Natural killer cell (primary cell): Measurements from ENCODE around the gene NR2C2. TPM values are rescaled to one million over a fixed set of nuclear protein-coding genes. Genes with fewer than 3 reads are reported as not detected.

Source experiments
- ATAC-seq, 3 donors: fragments of 150-1000 bp in 2 of 3; fragments of 200-7000 bp in 1 of 3; cut with Tn5 transposase; 1 replicate in 1 of 3; 2 replicates in 2 of 3; pipeline ENCODE4 v1.10.0; 2021; ENCODE audit warnings: mild to moderate bottlenecking in 2 of 3, moderate library complexity in 2 of 3
- DNase-seq, 2 donors: peaks; one replicate each; pipeline versions ENCODE4 v3.0.0 to v3.0.0-alpha.2; 2013 to 2021; ENCODE audit warnings: mixed read lengths in 1 of 2
- H3K27ac ChIP-seq: one replicate; pipeline ENCODE4 v1.5.1; 2013; ENCODE audit warnings: mild to moderate bottlenecking, low read length
- H3K27me3 ChIP-seq: one replicate; pipeline ENCODE4 v1.6.1; 2013; ENCODE audit warnings: low read length; ENCODE audit not compliant: control insufficient read depth, insufficient read depth
- H3K36me3 ChIP-seq: one replicate; pipeline ENCODE4 v1.6.1; 2013; ENCODE audit warnings: low read length; ENCODE audit not compliant: control insufficient read depth, insufficient read depth
- H3K4me1 ChIP-seq: one replicate; pipeline ENCODE4 v1.6.1; 2013; ENCODE audit warnings: low read length; ENCODE audit not compliant: control insufficient read depth, insufficient read depth
- H3K4me3 ChIP-seq: one replicate; pipeline ENCODE4 v1.5.1; 2013; ENCODE audit warnings: low read length
- H3K9me3 ChIP-seq: one replicate; pipeline ENCODE4 v1.6.1; 2013; ENCODE audit warnings: low read length; ENCODE audit not compliant: control insufficient read depth, insufficient read depth
- H3K27ac Mint-ChIP-seq, 2 donors: one replicate each; pipeline ENCODE4 v1.8.0; 2022; ENCODE audit warnings: mild to moderate bottlenecking in 2 of 2, mixed read lengths in 2 of 2, moderate library complexity in 1 of 2
- H3K27me3 Mint-ChIP-seq, 2 donors: one replicate each; pipeline ENCODE4 v1.8.0; 2022; ENCODE audit warnings: low read depth in 2 of 2, mixed read lengths in 2 of 2
- H3K36me3 Mint-ChIP-seq: one replicate; pipeline ENCODE4 v1.8.0; 2022; ENCODE audit warnings: mixed read lengths
- H3K4me1 Mint-ChIP-seq, 2 donors: one replicate each; pipeline ENCODE4 v1.8.0; 2022; ENCODE audit warnings: mixed read lengths in 2 of 2
- H3K4me3 Mint-ChIP-seq: one replicate; pipeline ENCODE4 v1.8.0; 2022; ENCODE audit warnings: mild to moderate bottlenecking, moderate library complexity, mixed read lengths
- H3K9me3 Mint-ChIP-seq, 2 donors: one replicate each; pipeline ENCODE4 v1.8.0; 2022; ENCODE audit warnings: mixed read lengths in 2 of 2
- CTCF ChIP-seq: fragments of 200-600 bp; IDR thresholded peaks from one replicate; pipeline ENCODE4 v1.8.0; 2022; ENCODE audit warnings: antibody characterized with exemption
- WGBS: methylation state at CpG from one replicate; pipeline ENCODE4 v1.1.7; 2013; ENCODE audit warnings: missing lambda C conversion rate; ENCODE audit not compliant: insufficient coverage; 5-methylcytosine and 5-hydroxymethylcytosine counted together
- intact Hi-C: fragments of 100-400 bp; cut with micrococcal nuclease; formaldehyde crosslinking; loops from one replicate; pipeline ENCODE4 v1.14.2; 2022
- total RNA-seq, 4 donors: library from RNA; stranded (reverse); fragments of 120-200 nt in 1 of 4; gene quantifications; one replicate each; pipeline versions ENCODE4 v1.2.3 to v1.2.4, GENCODE V29; 2013 to 2022

The NR2C2 gene
- total RNA-seq, 3 donors from 2014 or later (not counting 1 experiment from before 2014, with no cell fraction given), result 70.4 to 94.3 (median 81.6) TPM

DNA sequence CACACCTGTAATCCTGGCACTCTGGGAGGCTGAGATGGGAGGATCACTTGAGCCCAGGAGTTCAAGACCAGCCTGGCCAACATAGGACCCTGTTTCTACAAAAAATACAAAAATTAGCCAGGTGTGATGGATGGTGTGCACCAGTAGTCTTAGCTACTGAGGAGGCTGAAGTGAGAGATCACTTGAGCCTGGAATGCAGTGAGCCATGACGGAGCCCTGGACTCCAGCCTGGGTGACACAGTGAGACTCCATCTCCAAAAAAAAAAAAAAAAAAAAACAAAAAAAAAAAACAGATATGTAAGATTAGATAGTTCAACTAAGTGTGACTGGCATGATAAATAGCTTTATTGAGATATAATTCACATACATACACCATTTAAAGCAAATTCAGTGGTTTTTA lies 141.8 kb downstream of the NR2C2 start:
- TF ChIP-seq CTCF, result no peak
- no peak overlapping the region for H3K4me3 Mint-ChIP-seq
- Histone ChIP-seq H3K27ac (no peak overlapping the region), H3K27me3 (no peaks in the 10 kb centered on the region), H3K4me1 (no peaks in the 10 kb centered on the region), H3K9me3 (no peaks in the 10 kb centered on the region), H3K36me3 (peaks cover 56% of the 10 kb centered on the region), H3K4me3 (no peak overlapping the region)
- ATAC-seq, result no peak
- H3K27ac Mint-ChIP-seq, result no peak overlapping the region
- no peaks in the 10 kb centered on the region for H3K9me3 Mint-ChIP-seq
- WGBS, result no CpG with 5 or more reads among the region's 1 CpG
- H3K4me1 Mint-ChIP-seq, result no peaks in the 10 kb centered on the region
- no peak for DNase-seq
- no peaks in the 10 kb centered on the region for H3K27me3 Mint-ChIP-seq
- peaks cover 11% of the 10 kb centered on the region for H3K36me3 Mint-ChIP-seq
- intact Hi-C loops, result no loop called here

DNA sequence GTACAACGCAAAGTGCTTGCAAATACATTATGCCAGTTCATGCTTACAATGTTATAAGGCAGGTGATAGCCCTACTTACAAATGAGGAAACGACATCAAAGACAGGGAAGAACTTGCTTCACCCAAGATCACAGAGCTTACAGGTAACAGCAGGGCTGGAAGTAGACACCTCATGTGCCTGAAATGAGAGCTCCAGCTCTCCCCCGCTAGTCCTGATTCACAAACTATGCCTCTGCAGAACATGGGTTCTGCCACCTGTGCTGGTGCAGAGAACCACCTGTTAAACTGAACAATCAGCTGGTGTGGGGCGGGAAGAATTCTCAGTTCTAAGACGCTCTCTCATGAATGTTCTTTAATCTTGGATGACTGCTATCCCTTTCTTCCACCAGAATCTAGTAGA lies 144.2 kb downstream of the NR2C2 start:
- Histone ChIP-seq H3K27me3 (no peaks in the 10 kb centered on the region), H3K4me1 (no peaks in the 10 kb centered on the region), H3K36me3 (peaks cover 61% of the 10 kb centered on the region), H3K4me3 (no peak overlapping the region), H3K27ac (no peak overlapping the region), H3K9me3 (no peaks in the 10 kb centered on the region)
- Mint-ChIP-seq H3K27me3 (no peaks in the 10 kb centered on the region), H3K9me3 (no peaks in the 10 kb centered on the region), H3K4me1 (no peaks in the 10 kb centered on the region), H3K4me3 (no peak overlapping the region), H3K36me3 (no peaks in the 10 kb centered on the region), H3K27ac (no peak overlapping the region)
- intact Hi-C loops, result no loop called here
- no peak for DNase-seq
- 87% methylated on average over 5 of the region's 5 CpGs for WGBS
- ATAC-seq, result no peak
- TF ChIP-seq CTCF, result no peak

GRCh38 chr3:15092686-15093085 lies 145.3 kb downstream of the NR2C2 start:
- TF ChIP-seq CTCF, result no peak
- 100% methylated on average over 1 of the region's 1 CpG for WGBS
- intact Hi-C loops, result no loop called here
- H3K36me3 Mint-ChIP-seq, result no peaks in the 10 kb centered on the region
- no peak for ATAC-seq
- H3K4me3 Mint-ChIP-seq, result no peak overlapping the region
- no peak for DNase-seq
- peaks cover 56% of the 10 kb centered on the region for H3K36me3 ChIP-seq
- no peak overlapping the region for H3K27ac Mint-ChIP-seq
- no peaks in the 10 kb centered on the region for H3K27me3 ChIP-seq
- H3K27me3 Mint-ChIP-seq, result no peaks in the 10 kb centered on the region
- peaks cover 10% of the 10 kb centered on the region for H3K4me1 ChIP-seq
- H3K27ac ChIP-seq, result no peak overlapping the region
- no peak overlapping the region for H3K4me3 ChIP-seq
- H3K9me3 Mint-ChIP-seq, result no peaks in the 10 kb centered on the region
- H3K9me3 ChIP-seq, result no peaks in the 10 kb centered on the region
- H3K4me1 Mint-ChIP-seq, result peaks cover 2% of the 10 kb centered on the region in 2 donors

DNA sequence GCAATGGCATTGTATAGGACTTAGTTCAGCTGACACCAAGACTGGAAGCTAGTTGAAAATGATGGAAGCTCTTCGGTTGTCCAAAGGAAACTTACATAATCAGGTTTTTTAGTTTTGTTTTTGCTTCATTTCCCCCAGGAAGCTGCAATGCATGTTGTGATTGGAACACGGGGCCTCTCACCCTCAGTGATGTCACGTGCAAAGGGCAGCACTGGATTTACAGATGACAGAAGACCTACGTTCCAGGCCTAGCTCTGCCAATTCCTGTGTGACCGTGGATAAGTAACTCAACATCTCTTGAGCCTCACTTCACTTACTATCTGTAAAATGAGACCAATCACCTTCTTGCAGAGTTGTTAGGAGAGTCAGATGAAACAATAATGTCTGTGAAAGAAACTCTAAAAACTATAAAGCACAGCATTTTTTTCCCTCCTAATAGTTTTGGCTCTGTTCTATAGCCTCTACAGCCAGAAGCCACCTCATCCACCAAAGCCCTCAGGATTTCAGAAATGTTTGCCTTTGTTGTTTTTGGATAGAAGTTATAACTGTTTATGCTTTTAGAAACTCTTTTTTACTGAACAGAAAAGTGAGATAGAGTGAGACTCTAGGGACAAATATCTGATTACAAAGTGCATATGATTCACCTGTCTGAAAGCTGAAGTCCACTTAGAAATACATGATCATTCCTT lies 146.9 kb downstream of the NR2C2 start:
- no peak for TF ChIP-seq CTCF
- Mint-ChIP-seq H3K9me3 (no peaks in the 10 kb centered on the region), H3K27ac (no peak overlapping the region), H3K4me1 (peaks cover 16 to 18% of the 10 kb centered on the region in 2 donors), H3K36me3 (no peaks in the 10 kb centered on the region), H3K27me3 (no peaks in the 10 kb centered on the region), H3K4me3 (no peak overlapping the region)
- Histone ChIP-seq H3K36me3 (peaks cover 47% of the 10 kb centered on the region), H3K27ac (no peak overlapping the region), H3K9me3 (no peaks in the 10 kb centered on the region), H3K4me3 (no peak overlapping the region), H3K4me1 (peaks cover 17% of the 10 kb centered on the region), H3K27me3 (no peaks in the 10 kb centered on the region)
- DNase-seq (no peak), ATAC-seq (no peak)
- intact Hi-C loops, result no loop called here
- WGBS, result 93% methylated on average over 4 of the region's 5 CpGs
